GM12878 (cell line): ENCODE results near the gene PKN2. TPM values are rescaled to one million over a fixed set of nuclear protein-coding genes. Genes with fewer than 3 reads are reported as not detected.
"Not testable (repeated sequence)": the region's sequence is repeated elsewhere in the genome, so short reads cannot be mapped to it uniquely, and the experiment has no call there.

Experiments
- ATAC-seq: fragments of 200-7000 bp; cut with Tn5 transposase; 3 replicates; pipeline ENCODE4 v1.9.1; 2020; ENCODE audit warnings: mild to moderate bottlenecking, moderate library complexity
- BruUV-seq: library from RNA; stranded (reverse); fragments of 400-500 nt; replicated peaks from 2 replicates; lab custom pipeline; 2021; lab: Mats Ljungman, UMichigan
- CTCF ChIA-PET: fragments of 300-600 bp; sonication (Branson Sonifier 250); formaldehyde crosslinking; extraction: SDS; loops from one replicate; lab custom pipeline; 2021; ENCODE audit warnings: inconsistent platforms; lab: Yijun Ruan, JAX
- POLR2A ChIA-PET: fragments of 350-600 bp; formaldehyde crosslinking; extraction: SDS; loops from one replicate; lab custom pipeline; 2021; ENCODE audit warnings: inconsistent platforms; lab: Charles Lee
- RAD21 ChIA-PET: fragments of 300-600 bp; sonication (Branson Sonifier 250); formaldehyde crosslinking; loops from one replicate; lab custom pipeline; 2023; ENCODE audit warnings: antibody characterized with exemption; ENCODE audit not compliant: unreplicated experiment; lab: Charles Lee
- SMC1A ChIA-PET: fragments of 300-600 bp; sonication (Branson Sonifier 250); formaldehyde crosslinking; loops from one replicate; lab custom pipeline; 2023; ENCODE audit not compliant: unreplicated experiment, uncharacterized antibody; lab: Charles Lee
- DNase-seq: peaks from one replicate; pipeline ENCODE4 v3.0.0-alpha.2; 2011; ENCODE audit warnings: low read depth, low spot score
- FAIRE-seq: peaks from 3 replicates; lab custom pipeline; 2011; peaks lifted over from hg19 to GRCh38; lab: Jason Lieb, UNC
- H2AFZ ChIP-seq: 2 replicates; pipeline ENCODE4 v1.6.0; 2011; ENCODE audit warnings: low read depth, low read length, control low read depth; ENCODE audit not compliant: control insufficient read depth
- H3K27ac ChIP-seq: 2 replicates; pipeline ENCODE4 v1.5.1; 2011; ENCODE audit warnings: control low read depth; ENCODE audit not compliant: control insufficient read depth, insufficient read depth
- H3K27me3 ChIP-seq, 2 experiments: replicated peaks in 1 of 2; 2 replicates each; pipeline versions ENCODE4 v1.6.0 to v1.6.1; 2011; ENCODE audit warnings: low read length in 1 of 2; ENCODE audit not compliant: control insufficient read depth in 2 of 2, insufficient read depth in 2 of 2
- H3K36me3 ChIP-seq, 2 experiments: 2 replicates each; pipeline ENCODE4 v1.5.1; 2011; ENCODE audit warnings: low read length in 1 of 2; ENCODE audit not compliant: control insufficient read depth in 2 of 2, insufficient read depth in 2 of 2
- H3K4me1 ChIP-seq: 2 replicates; pipeline ENCODE4 v1.6.1; 2011; ENCODE audit warnings: mild to moderate bottlenecking, low read length, moderate library complexity, mixed read lengths; ENCODE audit not compliant: control insufficient read depth, insufficient read depth
- H3K4me2 ChIP-seq: 2 replicates; pipeline ENCODE4 v1.6.0; 2011; ENCODE audit warnings: control low read depth; ENCODE audit not compliant: control insufficient read depth, insufficient read depth
- H3K4me3 ChIP-seq: fragments of 200-600 bp; sonication (generic); 2 replicates; pipeline ENCODE4 v1.5.1; 2016
- H3K79me2 ChIP-seq: 2 replicates; pipeline ENCODE4 v1.6.0; 2011; ENCODE audit warnings: low read length; ENCODE audit not compliant: control insufficient read depth, insufficient read depth
- H3K9ac ChIP-seq: 2 replicates; pipeline ENCODE4 v1.8.0; 2011; ENCODE audit warnings: low read length, control low read depth, mixed read lengths; ENCODE audit not compliant: control insufficient read depth, insufficient read depth
- H3K9me3 ChIP-seq: replicated peaks from 3 replicates; pipeline ENCODE4 v1.5.1; 2011; ENCODE audit warnings: mild to moderate bottlenecking, low read length; ENCODE audit not compliant: control insufficient read depth, insufficient read depth
- H4K20me1 ChIP-seq: 2 replicates; pipeline ENCODE4 v1.6.0; 2011; ENCODE audit not compliant: control insufficient read depth, insufficient read depth
- ZZZ3 ChIP-seq: IDR thresholded peaks from 2 replicates; pipeline ENCODE4 v1.6.1; 2011; ENCODE audit warnings: low read depth; ENCODE audit not compliant: control insufficient read depth, insufficient read length
- WGBS: methylation state at CpG from one replicate; pipeline ENCODE4 v1.1.6; 2016; ENCODE audit warnings: low lambda C conversion rate; ENCODE audit not compliant: insufficient replicate concordance, insufficient coverage; ENCODE audit errors: missing lambda C conversion rate; 5-methylcytosine and 5-hydroxymethylcytosine counted together
- in situ Hi-C: fragments of 300-500 bp; cut with MboI; formaldehyde crosslinking; loops from 9 replicates; pipeline ENCODE4 v1.14.3; 2018; ENCODE audit warnings: mixed read lengths
- intact Hi-C: fragments of 100-400 bp; cut with micrococcal nuclease; formaldehyde crosslinking; loops from one replicate; pipeline ENCODE4 v1.14.2; 2022; ENCODE audit not compliant: unreplicated experiment
- polyA plus RNA-seq, 11 experiments: library from polyadenylated mRNA; depleted of rRNA in 4 of 11; unstranded in 6 of 11; stranded (reverse) in 5 of 11; fragments of >200 nt; fragmentation: Nextera tagmentation in 4 of 11; fragmentation: Illumina TruSeq in 1 of 11; extraction: Ambion mirVana in 4 of 11; extraction: Trizol in 1 of 11; gene quantifications; 1 replicate in 1 of 11; 2 replicates in 10 of 11; pipeline versions ENCODE4 v1.2.1 to v1.2.3, GENCODE V29; 2011 to 2016; ENCODE audit warnings: inconsistent platforms in 2 of 11, missing spikeins in 2 of 11, low read depth in 1 of 11
- total RNA-seq, 4 experiments: library from RNA; depleted of rRNA in 3 of 4; stranded (reverse); fragments of >200 nt in 3 of 4; fragmentation: Illumina TruSeq in 1 of 4; extraction: Trizol in 1 of 4; gene quantifications; 2 replicates each; pipeline versions ENCODE4 v1.2.1 to v1.2.3, GENCODE V29; 2013 to 2021

The PKN2 gene
- total and polyA plus RNA-seq, 10 of the 15 experiments (the other 5 are each of a cell fraction or from before 2014, with no cell fraction given), result 2.6 to 18.3 (median 12.9) TPM

DNA sequence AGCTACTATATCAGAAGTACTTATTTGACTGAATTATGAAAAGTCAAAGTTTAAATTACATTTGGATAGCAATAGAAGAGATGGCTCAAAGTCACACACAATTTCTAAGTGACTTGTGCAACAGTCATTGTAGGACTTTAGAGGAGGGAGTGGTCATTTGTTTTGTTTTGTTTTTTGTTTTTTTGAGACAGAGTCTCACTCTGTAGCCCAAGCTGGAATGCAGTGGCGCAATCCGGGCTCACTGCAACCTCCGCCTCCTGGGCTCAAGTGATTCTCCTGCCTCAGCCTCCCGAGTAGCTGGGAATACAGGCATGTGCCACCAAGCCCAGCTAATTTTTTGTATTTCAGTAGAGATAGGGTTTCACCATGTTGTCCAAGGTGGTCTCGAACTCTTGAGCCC lies 17.7 kb downstream of the PKN2 start:
- Histone ChIP-seq H3K4me3 (peak overlapping the region; percentile 42; the same call in 1 of the 2 replicates), H3K79me2 (peaks cover 51% of the 10 kb centered on the region), H3K27ac (peak overlapping the region; percentile 59), H3K4me2 (peak overlapping the region; percentile 76), H3K4me1 (peaks cover 17% of the 10 kb centered on the region), H3K9ac (peak overlapping the region; percentile 22; the same call in 1 of the 2 replicates)
- H2AFZ ChIP-seq, BruUV-seq, H3K9me3 ChIP-seq, intact Hi-C loops, FAIRE-seq, H3K27me3 ChIP-seq, in situ Hi-C loops, H4K20me1 ChIP-seq, DNase-seq, H3K36me3 ChIP-seq: not testable (repeated sequence)
- ChIA-PET SMC1A (interaction anchor here (0.8 to 6.0 kb wide), 11 partner anchors 14 to 187 kb away, joined by 3 to 72 read pairs (median 3); partner anchors contain the start of gene PKN2), POLR2A (interaction anchor here (1.1 to 2.2 kb wide), 3 partner anchors 15 to 55 kb away, joined by 3 to 17 read pairs (median 5); partner anchors contain the start of gene PKN2), RAD21 (interaction anchor here (0.9 to 1.5 kb wide), 4 partner anchors 16 to 187 kb away, joined by 3 to 27 read pairs (median 4); partner anchors contain the start of gene PKN2), CTCF (interaction anchor here (0.8 to 2.4 kb wide), 8 partner anchors 12 to 883 kb away, joined by 3 to 19 read pairs (median 4); no protein-coding TSS in a partner anchor)
- ATAC-seq, result peak; percentile 14; the same call in 2 of the 3 replicates
- 99% methylated on average over 5 of the region's 5 CpGs for WGBS

- no peaks in the 10 kb centered on the region for H4K20me1 ChIP-seq
- BruUV-seq, result no TSS peak
- ATAC-seq (no peak), FAIRE-seq (no peak), DNase-seq (no peak)
- no peak overlapping the region for H3K4me2 ChIP-seq
- ChIA-PET CTCF (no interaction called here), POLR2A (no interaction called here), SMC1A (no interaction called here), RAD21 (no interaction called here)
- H3K27me3 ChIP-seq, result no peaks in the 10 kb centered on the region
- H2AFZ ChIP-seq, result no peak overlapping the region
- H3K4me1 ChIP-seq, result no peaks in the 10 kb centered on the region; the same call in 1 of the 2 replicates
- in situ Hi-C loops (no loop called here), intact Hi-C loops (no loop called here)
- TF ChIP-seq ZZZ3, result no peak
- H3K79me2 ChIP-seq, result peaks cover 27% of the 10 kb centered on the region
- no peak overlapping the region for H3K4me3 ChIP-seq
- H3K9ac ChIP-seq, result no peak overlapping the region
- H3K9me3 ChIP-seq, result no peaks in the 10 kb centered on the region; the same call in none of the 3 replicates
- peaks cover 0 to 9% of the 10 kb centered on the region in 2 experiments; a peak in 2 of 4 replicates for H3K36me3 ChIP-seq
- WGBS, result 98% methylated on average over 2 of the region's 2 CpGs
- H3K27ac ChIP-seq, result no peak overlapping the region
Observed at GRCh38 chr1:88708011-88708410, 23.9 kb downstream of the PKN2 start.

- intact Hi-C loops, RAD21 ChIA-PET, H4K20me1 ChIP-seq, CTCF ChIA-PET, H3K79me2 ChIP-seq, ATAC-seq, H3K4me3 ChIP-seq, H2AFZ ChIP-seq, H3K27me3 ChIP-seq, in situ Hi-C loops, POLR2A ChIA-PET, FAIRE-seq, H3K9ac ChIP-seq, H3K27ac ChIP-seq, DNase-seq, BruUV-seq, SMC1A ChIA-PET, H3K36me3 ChIP-seq, H3K4me2 ChIP-seq, H3K9me3 ChIP-seq, H3K4me1 ChIP-seq: not testable (repeated sequence)
- WGBS, result 94% methylated on average over 1 of the region's 1 CpG
Observed at GRCh38 chr1:88712907-88713306, 28.8 kb downstream of the PKN2 start.

- DNase-seq, H3K9me3 ChIP-seq, H3K4me3 ChIP-seq, POLR2A ChIA-PET, SMC1A ChIA-PET, FAIRE-seq, H3K27me3 ChIP-seq, H3K27ac ChIP-seq, H3K79me2 ChIP-seq, ATAC-seq, H4K20me1 ChIP-seq, H3K4me1 ChIP-seq, RAD21 ChIA-PET, BruUV-seq, H3K36me3 ChIP-seq, H2AFZ ChIP-seq, intact Hi-C loops, in situ Hi-C loops, CTCF ChIA-PET, H3K4me2 ChIP-seq, H3K9ac ChIP-seq: not testable (repeated sequence)
- WGBS, result 100% methylated on average over 2 of the region's 2 CpGs
Observed at GRCh38 chr1:88716571-88716970, 32.5 kb downstream of the PKN2 start.
